Thymus (tissue), 11 donors: ENCODE data around the gene PROC. TPM values are rescaled to one million over a fixed set of nuclear protein-coding genes. Genes with fewer than 3 reads are reported as not detected.
"Not testable (repeated sequence)": the region's sequence is repeated elsewhere in the genome, so short reads cannot be mapped to it uniquely, and the experiment has no call there.

Source experiments
- DNase-seq, 9 donors: peaks; one replicate each; pipeline ENCODE4 v3.0.0-alpha.2; 2013; ENCODE audit warnings: low spot score in 9 of 9, low read depth in 6 of 9, missing footprints in 1 of 9
- H3K27ac ChIP-seq, 2 donors: one replicate each; pipeline ENCODE4 v1.5.1; 2013; ENCODE audit warnings: control low read depth in 1 of 2, low read depth in 1 of 2, low read length in 1 of 2, mild to moderate bottlenecking in 1 of 2, moderate library complexity in 1 of 2
- H3K27me3 ChIP-seq, 2 donors: one replicate each; pipeline ENCODE4 v1.5.1; 2013; ENCODE audit warnings: low read length in 1 of 2; ENCODE audit not compliant: control insufficient read depth in 2 of 2, insufficient read depth in 1 of 2
- H3K36me3 ChIP-seq, 2 donors: one replicate each; pipeline ENCODE4 v1.5.1; 2013; ENCODE audit warnings: low read length in 1 of 2, mild to moderate bottlenecking in 1 of 2, moderate library complexity in 1 of 2; ENCODE audit not compliant: control insufficient read depth in 2 of 2, insufficient read depth in 2 of 2
- H3K4me1 ChIP-seq, 2 donors: one replicate each; pipeline ENCODE4 v1.5.1; 2013; ENCODE audit warnings: low read length in 2 of 2; ENCODE audit not compliant: control insufficient read depth in 2 of 2, insufficient read depth in 2 of 2
- H3K4me3 ChIP-seq, 2 donors: one replicate each; pipeline ENCODE4 v1.5.1; 2013; ENCODE audit warnings: low read length in 2 of 2, control low read depth in 1 of 2, mild to moderate bottlenecking in 1 of 2
- H3K9me3 ChIP-seq, 2 donors: one replicate each; pipeline ENCODE4 v1.5.1; 2013; ENCODE audit warnings: low read length in 1 of 2, mild to moderate bottlenecking in 1 of 2; ENCODE audit not compliant: control insufficient read depth in 2 of 2, insufficient read depth in 1 of 2
- WGBS: extraction: QIAGEN DNeasy Blood & Tissue Kit; methylation state at CpG from one replicate; pipeline ENCODE4 v1.1.7; 2013; 5-methylcytosine and 5-hydroxymethylcytosine counted together
- polyA plus RNA-seq: library from polyadenylated mRNA; stranded (reverse); fragments of 200-250 nt; gene quantifications from one replicate; pipeline ENCODE4 v1.2.3, GENCODE V29; 2013
- total RNA-seq: library from RNA; stranded (reverse); fragments of 120-200 nt; gene quantifications from one replicate; pipeline ENCODE4 v1.2.4, GENCODE V29; 2013
- donor health status: healthy.

Gene PROC
- total and polyA plus RNA-seq, 2 donors: 0.71 to 2.5 TPM

DNA sequence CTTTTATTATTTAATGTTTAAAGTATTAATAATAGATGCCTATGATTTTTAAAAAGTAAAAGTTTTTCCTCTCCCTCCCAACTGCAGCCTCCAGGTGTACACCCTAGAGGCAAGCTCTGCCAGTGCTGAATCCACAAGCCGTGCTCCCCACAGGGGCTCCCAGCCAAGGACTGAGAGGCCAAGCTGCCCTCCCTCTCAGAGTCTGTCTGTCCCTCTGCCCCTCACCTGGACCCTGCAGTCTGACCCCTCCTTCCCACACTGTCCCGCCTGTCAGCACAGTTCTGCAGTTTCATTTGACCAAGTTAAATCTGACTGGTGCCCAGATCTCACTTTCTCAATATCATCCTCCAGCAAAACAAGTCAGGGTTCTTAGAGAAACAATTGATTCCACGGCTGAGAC lies 14.8 kb upstream of the PROC start:
- Histone ChIP-seq H3K27ac (no peak overlapping the region), H3K4me3 (no peak overlapping the region), H3K4me1 (peaks cover 6 to 21% of the 10 kb centered on the region in 2 donors), H3K36me3 (no peaks in the 10 kb centered on the region), H3K9me3 (no peaks in the 10 kb centered on the region), H3K27me3 (no peaks in the 10 kb centered on the region)
- DNase-seq: no peak
- 89% methylated on average over 3 of the region's 3 CpGs for WGBS

DNA sequence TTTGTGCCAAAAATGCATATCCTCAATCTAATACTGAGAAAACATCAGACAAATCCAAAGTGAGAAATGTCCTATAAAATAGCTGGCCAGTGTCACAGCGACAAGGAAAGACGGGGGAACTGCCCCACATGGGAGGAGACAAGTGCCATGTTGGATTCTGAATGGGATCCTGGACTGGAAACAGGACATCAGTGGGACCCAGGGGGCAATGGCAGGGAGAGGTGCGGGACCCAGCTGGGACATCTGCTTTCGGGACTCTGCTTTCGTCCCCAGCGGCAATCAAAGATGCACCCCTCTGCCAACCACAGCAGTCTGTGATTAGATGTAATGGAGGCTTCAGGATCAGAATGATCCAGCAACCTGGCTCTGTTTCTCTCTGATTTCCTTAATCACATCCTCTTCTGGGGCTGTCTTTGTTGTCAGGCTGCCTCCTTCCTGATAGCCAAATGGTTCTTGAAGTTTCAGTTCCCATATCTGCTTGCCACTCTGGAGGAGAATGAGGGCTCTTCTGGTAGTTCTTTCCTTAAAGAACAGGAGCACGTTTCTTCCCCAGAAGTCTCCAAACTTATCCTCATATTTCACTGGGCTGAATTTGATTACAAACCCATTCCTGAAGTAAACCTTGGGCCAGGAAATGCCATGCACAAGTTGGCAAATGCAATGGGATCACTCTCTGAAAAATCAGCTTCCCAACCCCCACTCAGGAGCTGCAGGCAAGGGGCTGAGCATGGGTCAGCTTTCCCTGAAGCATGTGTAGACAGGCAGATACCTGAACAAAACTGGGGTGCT lies 13.6 kb upstream of the PROC start:
- no peaks in the 10 kb centered on the region for H3K27me3 ChIP-seq
- no peaks in the 10 kb centered on the region for H3K36me3 ChIP-seq
- no peak for DNase-seq
- no peak overlapping the region for H3K4me3 ChIP-seq
- peaks cover 6 to 24% of the 10 kb centered on the region in 2 donors for H3K4me1 ChIP-seq
- no peak overlapping the region for H3K27ac ChIP-seq
- WGBS: 94% methylated on average over 7 of the region's 7 CpGs
- no peaks in the 10 kb centered on the region for H3K9me3 ChIP-seq

DNA sequence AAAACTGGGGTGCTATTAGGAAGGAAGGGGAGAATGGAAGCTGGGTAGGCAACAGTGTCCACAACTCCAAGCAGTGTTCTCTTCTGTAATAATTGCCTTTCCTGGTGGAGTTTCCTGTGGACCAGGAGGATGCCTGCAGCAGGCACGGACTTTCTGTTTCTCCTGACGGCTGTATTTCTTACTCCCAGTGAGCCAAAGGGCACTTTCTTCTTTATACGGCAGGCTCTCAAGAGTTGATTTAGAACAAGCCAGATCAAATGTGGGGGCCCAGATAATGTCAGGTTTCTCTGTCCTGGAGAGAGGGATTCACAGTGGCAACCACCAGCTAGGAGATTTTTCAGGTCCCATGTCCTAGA lies 13.0 kb upstream of the PROC start:
- H3K27ac ChIP-seq: no peak overlapping the region
- no peaks in the 10 kb centered on the region for H3K9me3 ChIP-seq
- 92% methylated on average over 3 of the region's 3 CpGs for WGBS
- no peaks in the 10 kb centered on the region for H3K36me3 ChIP-seq
- H3K4me3 ChIP-seq: no peak overlapping the region
- H3K27me3 ChIP-seq: no peaks in the 10 kb centered on the region
- peaks cover 6 to 24% of the 10 kb centered on the region in 2 donors for H3K4me1 ChIP-seq
- no peak for DNase-seq

DNA sequence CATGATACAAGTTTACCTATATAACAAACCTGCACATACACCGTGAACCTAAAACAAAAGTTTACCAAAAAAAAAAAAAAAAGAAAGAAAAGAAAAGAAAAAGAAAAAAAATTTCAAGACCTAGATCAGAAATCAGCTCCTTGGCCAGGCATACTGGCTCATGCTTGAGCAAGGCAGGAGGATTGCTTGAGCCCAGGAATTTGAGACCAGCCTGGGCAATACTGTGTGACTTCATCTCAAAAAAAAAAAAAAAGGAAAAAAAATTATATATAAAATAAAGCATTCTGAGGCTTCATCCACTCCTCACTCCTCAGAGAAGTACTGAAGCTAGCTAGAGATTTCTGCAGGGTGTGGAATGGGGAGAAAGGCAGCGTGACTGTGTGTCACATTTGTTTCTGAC lies 11.8 kb upstream of the PROC start:
- Histone ChIP-seq H3K36me3 (no peaks in the 10 kb centered on the region), H3K27ac (no peak overlapping the region), H3K9me3 (no peaks in the 10 kb centered on the region), H3K4me3 (no peak overlapping the region), H3K27me3 (no peaks in the 10 kb centered on the region), H3K4me1 (peaks cover 6 to 20% of the 10 kb centered on the region in 2 donors)
- DNase-seq: no peak
- WGBS: 96% methylated on average over 2 of the region's 2 CpGs

DNA sequence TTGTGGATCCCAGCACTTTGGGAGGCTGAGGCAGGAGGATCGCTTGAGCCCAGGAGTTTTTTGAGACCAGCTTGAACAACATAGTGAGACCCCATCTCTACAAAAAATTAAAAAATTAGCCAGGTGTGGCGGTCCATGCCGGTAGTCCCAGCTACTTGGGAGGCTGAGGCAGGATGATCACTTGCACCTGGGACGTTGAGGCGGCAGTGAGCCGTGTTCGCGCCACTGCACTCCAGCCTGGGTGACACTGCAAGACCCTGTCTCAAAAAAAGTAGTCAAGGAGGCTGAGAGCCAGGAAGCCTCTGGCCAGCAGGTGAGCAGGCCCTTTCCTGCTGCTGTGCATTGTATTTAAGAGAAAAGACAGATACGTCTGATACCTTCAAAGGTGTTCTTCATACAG lies 11.1 kb upstream of the PROC start:
- no peaks in the 10 kb centered on the region for H3K36me3 ChIP-seq
- WGBS: 93% methylated on average over 9 of the region's 9 CpGs
- H3K27ac ChIP-seq: no peak overlapping the region
- H3K27me3 ChIP-seq: no peaks in the 10 kb centered on the region
- no peak overlapping the region for H3K4me3 ChIP-seq
- no peaks in the 10 kb centered on the region for H3K9me3 ChIP-seq
- DNase-seq: no peak
- peaks cover 6 to 26% of the 10 kb centered on the region in 2 donors for H3K4me1 ChIP-seq

DNA sequence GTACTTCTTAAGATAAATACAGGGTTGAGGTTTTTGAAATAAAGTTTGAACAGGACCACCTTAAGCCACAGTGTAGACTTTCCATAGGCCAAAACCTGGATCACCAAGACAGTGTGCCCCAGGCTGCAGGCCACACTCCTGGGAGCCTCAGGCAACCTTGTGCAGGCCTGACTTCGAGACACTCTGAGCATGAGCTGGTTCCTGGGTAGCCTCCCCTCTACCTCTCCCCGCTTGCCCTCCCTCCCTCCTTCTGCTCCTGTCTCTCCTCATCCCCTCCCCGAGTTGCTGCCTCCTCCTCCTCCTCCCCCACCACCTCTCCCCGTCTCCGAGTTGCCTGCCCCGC lies 10.6 kb upstream of the PROC start:
- Histone ChIP-seq H3K27ac (peak overlapping the region; percentile 36 to 56), H3K9me3 (no peaks in the 10 kb centered on the region), H3K4me3 (peak overlapping the region; percentile 3 to 46), H3K36me3 (no peaks in the 10 kb centered on the region), H3K4me1 (peaks cover 6 to 26% of the 10 kb centered on the region in 2 donors), H3K27me3 (no peaks in the 10 kb centered on the region)
- no peak for DNase-seq
- WGBS: 2% methylated on average over 6 of the region's 6 CpGs

DNA sequence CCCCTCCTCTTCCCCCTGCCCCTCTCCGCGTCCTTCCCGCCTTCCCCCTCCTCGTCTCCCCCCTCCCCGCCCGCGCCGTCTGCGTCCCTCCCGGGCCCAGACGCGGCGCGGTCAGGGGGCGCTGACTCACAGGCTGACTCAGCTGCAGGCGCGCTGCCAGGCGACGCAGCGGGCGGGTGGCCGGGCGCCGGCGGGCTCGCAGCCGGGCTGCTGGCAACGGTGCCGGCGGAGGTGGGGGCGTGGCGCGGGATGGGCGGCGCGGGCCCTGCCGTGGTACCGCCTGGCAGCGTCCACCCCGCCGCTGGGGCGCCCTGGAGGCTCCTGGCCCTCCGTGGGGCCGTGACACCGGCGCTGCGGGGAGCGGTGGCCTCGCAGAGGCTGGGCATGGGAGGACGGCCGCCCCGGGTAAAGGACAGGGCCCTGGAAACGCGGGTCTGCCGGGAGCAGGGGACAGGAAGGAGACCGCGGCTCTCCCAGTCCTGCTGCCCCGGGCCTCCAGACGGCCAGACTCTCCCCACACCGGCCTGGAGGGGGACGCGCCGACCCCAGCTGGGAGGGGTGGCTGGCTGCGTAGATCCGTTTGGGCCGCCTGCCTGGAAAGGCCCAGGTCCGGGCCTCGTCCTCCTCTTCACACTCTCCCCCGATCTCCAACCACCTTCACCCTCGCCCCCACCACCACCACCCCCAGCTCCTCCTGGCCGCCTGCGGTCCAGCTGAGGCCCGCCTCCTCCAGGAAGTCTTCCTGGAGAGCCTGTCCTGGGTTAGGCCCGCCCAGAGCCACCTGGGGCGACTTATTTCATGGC lies 10.0 kb upstream of the PROC start:
- no peaks in the 10 kb centered on the region for H3K9me3 ChIP-seq
- no peaks in the 10 kb centered on the region for H3K27me3 ChIP-seq
- peak in 5 of 9 donors; percentile 55 to 83 (median 69) for DNase-seq
- H3K36me3 ChIP-seq: no peaks in the 10 kb centered on the region
- peak overlapping the region; percentile 25 to 46 for H3K4me3 ChIP-seq
- peak overlapping the region; percentile 28 to 81 for H3K27ac ChIP-seq
- H3K4me1 ChIP-seq: peaks cover 6 to 26% of the 10 kb centered on the region in 2 donors
- 18% methylated on average over 75 of the region's 75 CpGs for WGBS

DNA sequence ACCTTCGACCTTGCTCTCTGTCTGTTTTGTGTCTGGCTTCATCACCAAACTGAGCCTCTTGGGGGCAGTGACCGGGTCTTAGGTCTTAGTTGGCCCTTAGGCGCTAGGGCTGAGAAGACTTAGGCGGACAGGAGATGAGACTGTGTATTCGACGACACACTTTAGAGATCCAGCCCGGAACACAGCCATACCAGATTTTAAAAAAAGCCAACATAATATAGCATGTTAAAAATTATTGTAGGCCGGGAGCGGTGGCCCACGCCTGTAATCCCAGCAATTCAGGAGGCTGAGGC lies 9.5 kb upstream of the PROC start:
- WGBS: 96% methylated on average over 10 of the region's 10 CpGs
- Histone ChIP-seq H3K4me1 (peaks cover 6 to 26% of the 10 kb centered on the region in 2 donors), H3K36me3 (no peaks in the 10 kb centered on the region), H3K27me3 (no peaks in the 10 kb centered on the region), H3K4me3 (no peak overlapping the region), H3K27ac (peak overlapping the region; percentile 28 to 81), H3K9me3 (no peaks in the 10 kb centered on the region)
- no peak for DNase-seq

DNA sequence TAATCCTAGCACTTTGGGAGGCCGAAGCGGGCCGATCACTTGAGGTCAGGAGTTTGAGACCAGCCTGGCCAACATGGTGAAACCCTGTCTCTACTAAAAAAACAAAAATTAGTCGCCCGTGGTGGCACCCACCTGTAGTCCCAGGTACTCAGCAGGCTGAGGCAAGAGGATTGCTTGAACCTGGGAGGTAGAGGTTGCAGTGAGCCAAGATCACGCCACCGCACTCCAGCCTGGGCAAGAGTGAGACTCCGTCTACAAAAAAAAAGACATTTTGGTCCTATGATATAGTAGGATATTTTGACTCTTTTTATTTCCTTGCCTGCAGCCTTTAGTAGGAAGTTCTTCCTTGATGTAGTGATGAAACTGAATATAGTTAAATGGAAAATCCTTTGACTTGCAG lies 8.5 kb upstream of the PROC start:
- H3K36me3 ChIP-seq, H3K27me3 ChIP-seq, DNase-seq, H3K4me3 ChIP-seq, H3K9me3 ChIP-seq: not testable (repeated sequence)
- 96% methylated on average over 8 of the region's 8 CpGs for WGBS
- H3K4me1 ChIP-seq: peaks cover 6 to 23% of the 10 kb centered on the region in 2 donors
- H3K27ac ChIP-seq: peak overlapping the region in 1 of 2 donors; percentile 15
